ENCODE data around the gene HLA-A. TPM values are rescaled to one million over a fixed set of nuclear protein-coding genes. Genes with fewer than 3 reads are reported as not detected.
A peak's percentile ranks its signal among the peaks of the same experiment; 100 is the strongest.

Gene HLA-A
- total and polyA plus RNA-seq, 2 donors (not counting 3 experiments of a cell fraction or from before 2014, with no cell fraction given) = 294 to 822 TPM

DNA sequence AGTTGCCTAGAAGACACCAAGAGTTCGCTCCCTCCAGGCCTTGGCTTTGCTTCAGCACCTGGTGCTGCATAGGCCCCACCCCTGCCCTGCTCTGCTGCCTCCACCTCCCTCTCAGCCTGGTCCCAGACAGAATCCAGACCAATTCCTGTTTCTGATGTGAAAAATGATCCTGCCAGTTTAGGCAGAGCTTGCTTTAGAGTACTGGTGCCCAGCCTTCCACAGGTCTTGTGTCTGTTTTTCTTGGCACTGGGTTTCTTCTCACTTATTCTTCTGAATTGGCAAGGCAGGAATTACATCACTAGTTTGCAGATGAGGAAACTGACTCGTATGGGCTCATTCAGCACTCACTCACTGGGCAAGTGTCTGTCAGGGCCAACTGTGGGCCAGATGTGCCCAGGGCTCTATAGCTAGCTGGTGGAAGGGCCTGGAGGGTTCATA, 53.0 kb downstream of the HLA-A start:
- Histone ChIP-seq H3K27me3 (ENCODE audit: control insufficient read depth in 2 of 2, insufficient read depth in 2 of 2, low read length in 2 of 2) (peaks cover 3 to 13% of the 10 kb centered on the region in 2 experiments), H3K4me1 (ENCODE audit: control insufficient read depth, extremely low read depth, insufficient read depth, low read length) (peaks cover 2% of the 10 kb centered on the region), H3K4me2 (ENCODE audit: insufficient read depth, low read length) (no peak overlapping the region), H3K9me1 (replicated peaks; ENCODE audit: control insufficient read depth, extremely low read depth, insufficient read depth, low read length) (no peaks in the 10 kb centered on the region), H3K27ac (ENCODE audit: insufficient read depth, low read depth, low read length) (no peak overlapping the region), H3K9me3 (replicated peaks; ENCODE audit: control insufficient read depth, insufficient read depth, low read length) (no peaks in the 10 kb centered on the region), H3K9ac (replicated peaks; ENCODE audit: extremely low read depth, insufficient read depth, low read length) (no peak overlapping the region), H2AFZ (ENCODE audit: low read depth, low read length) (no peak overlapping the region), H4K20me1 (replicated peaks; ENCODE audit: control insufficient read depth, extremely low read depth, insufficient read depth, low read length) (no peaks in the 10 kb centered on the region), H3K36me3 (ENCODE audit: control insufficient read depth in 2 of 2, extremely low read depth in 1 of 2, insufficient read depth in 2 of 2, low read length in 2 of 2) (no peaks in the 10 kb centered on the region), H3K79me2 (ENCODE audit: control insufficient read depth, insufficient read depth, low read length) (no peaks in the 10 kb centered on the region), H3K4me3 (replicated peaks in 1 of 3; ENCODE audit: insufficient read depth in 1 of 3, low read depth in 1 of 3, low read length in 3 of 3) (no peak overlapping the region)
- DNase-seq (ENCODE audit: low read depth, low spot score) = peak; percentile 71
- peak; percentile 93 for FAIRE-seq
- ChIA-PET POLR2A (no interaction called here), CTCF (interaction anchor here (1.0 to 1.6 kb wide), 3 partner anchors 31 to 148 kb away, joined by 3 to 4 read pairs (median 3); no protein-coding TSS in a partner anchor)
- intact Hi-C loops (cut with micrococcal nuclease) (no loop called here), dilution Hi-C loops (cut with MboI; ENCODE audit: extremely low pct_ligation_motif_present, low sequenced_read_pairs) (no loop called here)
- TF ChIP-seq CTCF (IDR thresholded peaks at IDR 0.05; ENCODE audit: extremely low read depth in 1 of 2, insufficient read depth in 1 of 2, low read depth in 1 of 2, low read length in 2 of 2) (no peak), JUN (IDR thresholded peaks at IDR 0.05; ENCODE audit: borderline replicate concordance, insufficient read depth, insufficient read length, low read depth) (peak; percentile 3), GATA2 (IDR thresholded peaks at IDR 0.05; ENCODE audit: insufficient read depth, insufficient read length, low read depth, low read length) (no peak)
- no TSS peak for BruUV-seq (replicated peaks)

Small RNA genes within 50 kb of the gene (small RNA-seq; reads per million reads assigned to genes)
- gene HLA-U (ENCODE audit: insufficient read depth, insufficient read length, low read depth, low replicate concordance) = not detected

Other genes starting within 250 kb of the HLA-A start
- gene HLA-F, start 219.1 kb upstream of the HLA-A start, total RNA-seq = 1.6 and 2.8 TPM in 2 replicates
- 1.5 and 1.8 TPM in 2 replicates for gene HLA-F, start 219.1 kb upstream of the HLA-A start, polyA plus RNA-seq
- 0.24 TPM in 1 of 2 replicates, not detected in the other for gene HLA-G, start 114.7 kb upstream of the HLA-A start, total RNA-seq
- gene HLA-G, start 114.7 kb upstream of the HLA-A start, polyA plus RNA-seq = not detected in 2 replicates
- gene POLR1H, start 118.7 kb downstream of the HLA-A start, total RNA-seq = 32.5 and 42.5 TPM in 2 replicates
- gene POLR1H, start 118.7 kb downstream of the HLA-A start, polyA plus RNA-seq = 65.3 and 66.7 TPM in 2 replicates
- gene PPP1R11, start 124.7 kb downstream of the HLA-A start, total RNA-seq = 32.4 and 37.6 TPM in 2 replicates
- 43.0 and 44.1 TPM in 2 replicates for gene PPP1R11, start 124.7 kb downstream of the HLA-A start, polyA plus RNA-seq
- gene RNF39, start 133.2 kb downstream of the HLA-A start, total RNA-seq = not detected in 2 replicates
- gene RNF39, start 133.2 kb downstream of the HLA-A start, polyA plus RNA-seq = not detected in 2 replicates
- gene TRIM31, start 170.6 kb downstream of the HLA-A start, total RNA-seq = not detected in 2 replicates
- gene TRIM31, start 170.6 kb downstream of the HLA-A start, polyA plus RNA-seq = not detected in 2 replicates
- gene TRIM40, start 193.6 kb downstream of the HLA-A start, total RNA-seq = not detected in 2 replicates
- not detected in 2 replicates for gene TRIM40, start 193.6 kb downstream of the HLA-A start, polyA plus RNA-seq
- not detected in 2 replicates for gene TRIM10, start 218.7 kb downstream of the HLA-A start, total RNA-seq
- not detected in 2 replicates for gene TRIM10, start 218.7 kb downstream of the HLA-A start, polyA plus RNA-seq
- not detected in 2 replicates for gene TRIM15, start 221.0 kb downstream of the HLA-A start, total RNA-seq
- not detected in 2 replicates for gene TRIM15, start 221.0 kb downstream of the HLA-A start, polyA plus RNA-seq